Liver (tissue), 3 donors: ENCODE measurements around the gene ESRRB.

ENCODE experiments used
- EGR1 ChIP-seq, 2 donors: IDR thresholded peaks; 2 replicates each; pipeline ENCODE4 v1.6.1; 2016 to 2018; ENCODE audit warnings: antibody characterized with exemption in 2 of 2, low read depth in 2 of 2
- FOXA1 ChIP-seq: IDR thresholded peaks from 2 replicates; pipeline ENCODE4 v1.6.1; 2016; ENCODE audit warnings: antibody characterized with exemption
- FOXA2 ChIP-seq: IDR thresholded peaks from 2 replicates; pipeline ENCODE4 v1.6.1; 2016; ENCODE audit warnings: antibody characterized with exemption
- GABPA ChIP-seq, 2 donors: IDR thresholded peaks in 1 of 2; conservative IDR thresholded peaks in 1 of 2; 2 replicates each; pipeline ENCODE4 v1.6.1; 2016; ENCODE audit warnings: antibody characterized with exemption in 2 of 2, mild to moderate bottlenecking in 1 of 2, moderate library complexity in 1 of 2
- JUND ChIP-seq, 2 donors: IDR thresholded peaks; 2 replicates each; pipeline ENCODE4 v1.6.1; 2016; ENCODE audit warnings: antibody characterized with exemption in 2 of 2
- NR2F2 ChIP-seq: IDR thresholded peaks from 2 replicates; pipeline ENCODE4 v1.6.1; 2016; ENCODE audit warnings: antibody characterized with exemption
- RAD21 ChIP-seq, 2 donors: IDR thresholded peaks; 2 replicates each; pipeline ENCODE4 v1.6.1; 2016; ENCODE audit warnings: antibody characterized with exemption in 2 of 2, mild to moderate bottlenecking in 2 of 2
- RXRA ChIP-seq, 2 donors: IDR thresholded peaks; 2 replicates each; pipeline ENCODE4 v1.6.1; 2017 to 2018; ENCODE audit warnings: antibody characterized with exemption in 2 of 2, mild to moderate bottlenecking in 1 of 2
- TAF1 ChIP-seq: conservative IDR thresholded peaks from 2 replicates; pipeline ENCODE4 v1.6.1; 2016; ENCODE audit warnings: antibody characterized with exemption, mild to moderate bottlenecking
- YY1 ChIP-seq: IDR thresholded peaks from 2 replicates; pipeline ENCODE4 v1.6.1; 2016; ENCODE audit warnings: antibody characterized with exemption, mild to moderate bottlenecking
- TF ChIP-seq, protein P1 (sequence below): fragments of 150-350 bp; IDR thresholded peaks from 2 replicates; pipeline ENCODE4 v1.5.1; 2017; ENCODE audit warnings: improper control_type of control experiment, low read depth, low read length; ENCODE audit not compliant: missing input control
- TF ChIP-seq, protein P2 (sequence below): IDR thresholded peaks from 2 replicates; pipeline ENCODE4 v1.6.1; 2016; ENCODE audit warnings: antibody characterized with exemption
- TF ChIP-seq, protein P3 (sequence below): IDR thresholded peaks from 2 replicates; pipeline ENCODE4 v1.6.1; 2016; ENCODE audit warnings: antibody characterized with exemption
- TF ChIP-seq, protein P4 (sequence below): IDR thresholded peaks from 2 replicates; pipeline ENCODE4 v1.6.1; 2016; ENCODE audit warnings: antibody characterized with exemption, mild to moderate bottlenecking
- donor health status: healthy.
- donor health status: healthy.

DNA sequence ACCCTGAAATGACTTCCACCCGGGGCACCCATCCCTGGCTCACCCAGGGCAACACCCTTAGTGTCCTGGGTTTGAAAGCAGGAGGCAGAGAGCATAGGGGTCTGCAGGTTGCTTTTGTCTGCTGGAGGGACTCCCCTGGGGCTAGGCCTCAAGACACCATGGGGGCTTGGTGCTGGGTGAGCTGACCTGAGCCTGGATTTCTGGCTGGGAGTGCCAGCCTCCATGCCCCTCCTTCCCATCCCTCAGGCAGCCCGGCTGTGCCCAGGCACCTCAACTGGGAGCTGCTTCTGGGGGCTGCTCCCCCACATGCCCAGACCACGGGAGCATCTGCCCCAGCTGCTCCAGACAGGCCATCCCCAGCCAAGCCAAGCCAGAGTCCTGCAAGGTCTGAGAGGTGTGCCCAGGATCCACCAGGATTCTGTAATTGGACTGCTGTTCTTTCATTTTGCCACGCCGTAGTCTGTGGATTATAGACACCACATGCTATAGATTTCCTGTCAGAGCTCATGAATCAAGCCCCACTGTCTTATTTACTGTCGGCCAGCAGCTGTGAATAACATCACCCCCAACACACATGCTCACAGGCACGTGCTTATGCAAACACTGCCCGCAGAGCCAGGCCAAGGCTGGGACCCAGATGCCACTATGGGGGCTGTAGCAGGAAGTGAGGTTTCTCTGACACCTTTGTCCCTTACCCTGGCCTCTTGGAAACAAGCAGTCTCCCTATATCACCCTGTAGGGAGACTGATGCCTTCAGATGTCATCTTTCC is 29.4 kb upstream of the ESRRB start:
- TF ChIP-seq, protein P1, sequence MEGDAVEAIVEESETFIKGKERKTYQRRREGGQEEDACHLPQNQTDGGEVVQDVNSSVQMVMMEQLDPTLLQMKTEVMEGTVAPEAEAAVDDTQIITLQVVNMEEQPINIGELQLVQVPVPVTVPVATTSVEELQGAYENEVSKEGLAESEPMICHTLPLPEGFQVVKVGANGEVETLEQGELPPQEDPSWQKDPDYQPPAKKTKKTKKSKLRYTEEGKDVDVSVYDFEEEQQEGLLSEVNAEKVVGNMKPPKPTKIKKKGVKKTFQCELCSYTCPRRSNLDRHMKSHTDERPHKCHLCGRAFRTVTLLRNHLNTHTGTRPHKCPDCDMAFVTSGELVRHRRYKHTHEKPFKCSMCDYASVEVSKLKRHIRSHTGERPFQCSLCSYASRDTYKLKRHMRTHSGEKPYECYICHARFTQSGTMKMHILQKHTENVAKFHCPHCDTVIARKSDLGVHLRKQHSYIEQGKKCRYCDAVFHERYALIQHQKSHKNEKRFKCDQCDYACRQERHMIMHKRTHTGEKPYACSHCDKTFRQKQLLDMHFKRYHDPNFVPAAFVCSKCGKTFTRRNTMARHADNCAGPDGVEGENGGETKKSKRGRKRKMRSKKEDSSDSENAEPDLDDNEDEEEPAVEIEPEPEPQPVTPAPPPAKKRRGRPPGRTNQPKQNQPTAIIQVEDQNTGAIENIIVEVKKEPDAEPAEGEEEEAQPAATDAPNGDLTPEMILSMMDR, result no peak
- TF ChIP-seq EGR1 (IDR thresholded peaks at IDR 0.05; ENCODE audit: low read depth in 2 of 2), result no peak
- TF ChIP-seq GABPA (IDR thresholded peaks at IDR 0.05 in 1 of 2, conservative IDR thresholded peaks at IDR 0.05 in 1 of 2), result no peak
- TF ChIP-seq, protein P2, sequence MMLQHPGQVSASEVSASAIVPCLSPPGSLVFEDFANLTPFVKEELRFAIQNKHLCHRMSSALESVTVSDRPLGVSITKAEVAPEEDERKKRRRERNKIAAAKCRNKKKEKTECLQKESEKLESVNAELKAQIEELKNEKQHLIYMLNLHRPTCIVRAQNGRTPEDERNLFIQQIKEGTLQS, result no peak
- TF ChIP-seq, protein P3, sequence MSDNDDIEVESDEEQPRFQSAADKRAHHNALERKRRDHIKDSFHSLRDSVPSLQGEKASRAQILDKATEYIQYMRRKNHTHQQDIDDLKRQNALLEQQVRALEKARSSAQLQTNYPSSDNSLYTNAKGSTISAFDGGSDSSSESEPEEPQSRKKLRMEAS, result no peak
- no peak for TF ChIP-seq TAF1
- TF ChIP-seq JUND (IDR thresholded peaks at IDR 0.05), result no peak
- TF ChIP-seq FOXA1, result no peak
- no peak for TF ChIP-seq FOXA2
- no peak for TF ChIP-seq RXRA (IDR thresholded peaks at IDR 0.05)
- TF ChIP-seq RAD21 (IDR thresholded peaks at IDR 0.05), result no peak
- TF ChIP-seq YY1, result no peak
- TF ChIP-seq, protein P4, sequence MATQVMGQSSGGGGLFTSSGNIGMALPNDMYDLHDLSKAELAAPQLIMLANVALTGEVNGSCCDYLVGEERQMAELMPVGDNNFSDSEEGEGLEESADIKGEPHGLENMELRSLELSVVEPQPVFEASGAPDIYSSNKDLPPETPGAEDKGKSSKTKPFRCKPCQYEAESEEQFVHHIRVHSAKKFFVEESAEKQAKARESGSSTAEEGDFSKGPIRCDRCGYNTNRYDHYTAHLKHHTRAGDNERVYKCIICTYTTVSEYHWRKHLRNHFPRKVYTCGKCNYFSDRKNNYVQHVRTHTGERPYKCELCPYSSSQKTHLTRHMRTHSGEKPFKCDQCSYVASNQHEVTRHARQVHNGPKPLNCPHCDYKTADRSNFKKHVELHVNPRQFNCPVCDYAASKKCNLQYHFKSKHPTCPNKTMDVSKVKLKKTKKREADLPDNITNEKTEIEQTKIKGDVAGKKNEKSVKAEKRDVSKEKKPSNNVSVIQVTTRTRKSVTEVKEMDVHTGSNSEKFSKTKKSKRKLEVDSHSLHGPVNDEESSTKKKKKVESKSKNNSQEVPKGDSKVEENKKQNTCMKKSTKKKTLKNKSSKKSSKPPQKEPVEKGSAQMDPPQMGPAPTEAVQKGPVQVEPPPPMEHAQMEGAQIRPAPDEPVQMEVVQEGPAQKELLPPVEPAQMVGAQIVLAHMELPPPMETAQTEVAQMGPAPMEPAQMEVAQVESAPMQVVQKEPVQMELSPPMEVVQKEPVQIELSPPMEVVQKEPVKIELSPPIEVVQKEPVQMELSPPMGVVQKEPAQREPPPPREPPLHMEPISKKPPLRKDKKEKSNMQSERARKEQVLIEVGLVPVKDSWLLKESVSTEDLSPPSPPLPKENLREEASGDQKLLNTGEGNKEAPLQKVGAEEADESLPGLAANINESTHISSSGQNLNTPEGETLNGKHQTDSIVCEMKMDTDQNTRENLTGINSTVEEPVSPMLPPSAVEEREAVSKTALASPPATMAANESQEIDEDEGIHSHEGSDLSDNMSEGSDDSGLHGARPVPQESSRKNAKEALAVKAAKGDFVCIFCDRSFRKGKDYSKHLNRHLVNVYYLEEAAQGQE, result no peak
- TF ChIP-seq NR2F2, result no peak
